NCI-H526 (cell line): ENCODE data around the gene SNX18.

ENCODE experiments used
- DNase-seq, 2 experiments: peaks; one replicate each; lab custom pipeline; 2025; lab: John Stamatoyannopoulos, UW

Gene SNX18

DNA sequence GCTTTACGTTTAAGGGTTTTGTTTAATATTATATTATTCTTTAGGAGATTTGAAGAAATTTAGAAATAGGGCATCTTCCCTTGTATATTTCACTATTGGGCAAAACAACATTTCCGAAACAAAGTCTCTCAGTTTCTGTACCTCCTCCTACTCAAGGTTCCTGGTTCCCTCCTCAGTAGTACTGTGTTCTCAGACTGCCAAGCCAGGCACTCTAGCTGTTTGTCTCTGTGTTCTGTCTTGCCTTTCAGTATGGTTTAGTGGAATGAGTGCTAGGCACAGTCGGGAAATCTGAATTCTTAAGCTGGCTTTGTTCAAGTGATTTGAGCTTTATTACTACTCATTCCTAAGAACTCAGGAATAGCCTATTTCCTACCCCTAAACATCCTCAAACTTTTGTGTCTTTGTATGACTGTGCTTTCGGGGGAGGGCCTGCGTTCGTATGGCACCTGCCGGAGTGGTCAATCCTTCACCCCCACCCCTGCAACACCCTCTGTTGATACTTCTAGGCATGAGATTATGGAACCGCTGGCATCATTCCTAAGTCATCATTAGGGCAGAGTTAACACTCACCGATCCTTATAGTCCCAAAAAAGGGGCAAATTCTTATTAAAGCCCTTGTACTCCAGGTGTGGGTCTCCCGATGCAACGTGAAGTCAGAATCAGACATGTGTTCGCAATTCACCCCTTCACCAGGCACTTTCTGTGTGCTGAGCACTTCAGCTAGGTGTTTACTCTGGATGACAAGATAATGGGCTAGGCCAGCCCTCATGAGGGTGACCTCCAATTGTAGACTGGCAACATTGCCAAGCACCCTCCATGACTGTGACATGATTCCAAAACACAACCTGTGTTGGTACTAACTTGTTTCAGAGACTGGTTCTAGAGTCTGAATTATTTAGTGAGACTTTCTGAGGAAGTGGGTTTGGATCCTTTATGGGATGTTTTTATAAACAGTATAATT lies 24.5 kb downstream of the SNX18 start:
- DNase-seq: no peak

DNA sequence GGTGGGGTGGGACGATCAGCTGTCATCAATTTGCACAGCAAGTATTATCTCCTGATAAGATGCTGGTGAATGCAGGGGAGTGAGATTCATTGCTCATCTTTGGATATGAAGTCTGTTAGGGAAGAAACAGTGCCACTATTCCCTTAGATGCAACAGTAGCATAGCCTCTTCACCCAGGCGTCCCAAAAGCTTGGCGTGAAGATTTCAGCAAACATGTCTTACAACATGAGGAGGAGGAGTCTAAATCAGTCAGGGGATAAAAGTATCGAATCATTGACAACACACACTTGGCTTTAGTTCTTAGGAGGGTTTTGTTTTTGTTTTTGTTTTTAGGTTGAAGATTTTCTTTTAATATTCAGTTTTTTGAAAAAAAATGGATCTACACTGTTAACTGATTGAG lies 26.5 kb downstream of the SNX18 start:
- DNase-seq: no peak

DNA sequence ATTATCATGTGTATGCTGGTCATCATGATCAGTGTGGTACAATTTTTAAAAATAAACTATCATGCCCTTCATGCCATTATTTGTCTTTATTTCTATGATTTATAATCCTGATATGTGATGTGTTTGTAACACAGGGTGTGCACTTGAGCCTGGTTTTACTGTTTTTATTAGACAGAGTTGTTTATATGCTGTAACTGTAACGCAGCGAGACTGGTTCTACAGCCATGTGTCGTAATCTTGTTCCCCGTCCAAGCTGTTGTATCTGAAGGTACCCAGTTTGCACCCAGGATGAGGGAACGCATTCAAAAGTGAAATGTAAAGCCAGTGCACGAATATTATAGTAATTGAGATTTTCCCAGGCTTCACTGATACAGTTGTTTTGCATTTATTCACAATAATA lies 28.2 kb downstream of the SNX18 start:
- no peak for DNase-seq

DNA sequence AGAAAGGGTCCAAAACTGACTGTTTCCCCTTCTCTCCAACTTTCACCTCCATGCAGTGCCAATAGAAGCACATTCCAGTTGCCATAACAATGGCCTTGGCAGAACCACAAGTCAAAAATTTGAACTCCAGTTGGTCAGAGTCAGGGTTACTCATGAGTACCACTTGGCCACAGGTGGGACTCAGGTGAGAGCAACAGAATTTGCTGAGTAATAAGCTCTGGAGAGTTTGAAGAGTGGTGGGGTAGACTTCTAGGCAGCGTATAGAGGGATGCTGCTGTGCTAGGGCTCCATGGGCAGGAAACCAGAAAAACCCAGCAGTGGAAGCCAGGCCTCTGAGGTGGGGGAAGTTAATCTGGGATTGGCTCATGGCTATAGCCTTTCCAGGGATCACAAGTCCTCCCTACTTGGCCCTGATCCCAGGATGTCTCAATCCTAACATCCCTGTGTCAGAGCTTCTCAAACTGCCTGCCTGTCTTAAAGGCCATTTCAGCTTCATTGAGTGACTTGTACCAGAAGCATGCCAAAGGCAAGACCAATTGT lies 30.2 kb downstream of the SNX18 start:
- no peak for DNase-seq

DNA sequence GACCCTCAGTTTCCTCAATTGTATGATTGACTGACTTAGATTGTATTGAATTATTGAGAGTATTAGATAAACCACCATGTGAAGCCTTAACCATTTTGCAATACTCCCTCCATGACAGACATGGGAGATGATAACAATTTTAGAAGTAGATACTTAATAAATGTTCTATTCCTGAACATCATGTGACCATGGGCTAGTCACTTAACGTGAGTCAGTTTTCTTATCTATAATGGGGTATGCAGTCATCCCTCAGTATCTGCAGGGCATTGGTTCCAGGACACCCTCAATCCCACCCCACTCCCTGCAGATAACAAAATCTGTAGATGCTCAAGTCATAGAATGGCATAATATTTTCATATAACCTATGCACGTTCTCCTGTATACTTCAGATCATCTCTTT lies 31.0 kb downstream of the SNX18 start:
- DNase-seq: no peak

DNA sequence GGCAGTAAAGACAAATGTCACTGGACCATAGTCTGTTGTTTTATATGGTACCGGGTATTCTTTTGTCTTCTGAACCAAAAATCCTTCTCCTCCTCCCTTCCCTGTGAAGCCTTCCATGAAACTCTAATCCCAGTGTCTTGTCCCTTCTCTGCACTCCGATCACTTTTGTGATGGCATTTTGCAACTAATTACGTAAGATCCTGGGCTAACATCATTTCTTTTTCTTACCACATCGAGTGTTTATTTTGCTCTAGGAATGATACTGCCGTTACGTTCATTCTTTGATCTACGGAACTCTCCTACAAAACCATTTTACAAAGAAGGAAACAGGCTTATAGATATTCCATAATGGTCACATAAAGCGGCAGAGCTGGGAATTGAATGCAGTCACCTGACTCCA lies 33.7 kb downstream of the SNX18 start:
- DNase-seq: no peak

DNA sequence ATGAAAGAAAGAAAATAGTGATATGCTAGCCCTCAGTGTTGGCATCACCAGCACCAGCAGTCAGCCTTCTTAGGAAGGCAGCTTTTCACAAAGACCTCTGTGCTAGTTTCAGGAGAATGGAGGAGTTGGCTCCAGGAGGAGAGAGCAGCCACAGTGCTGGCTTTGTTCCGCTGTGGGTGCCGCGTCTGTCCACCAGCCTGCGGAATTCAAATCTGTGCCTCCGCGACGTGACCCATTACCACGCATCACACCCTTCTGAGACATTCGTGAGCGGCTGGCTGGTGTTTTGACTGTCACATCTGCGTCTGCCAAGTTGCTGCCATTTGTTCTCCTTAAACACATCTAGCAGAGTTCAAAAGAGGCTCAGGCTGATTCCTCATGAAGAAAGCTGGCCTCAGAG lies 34.4 kb downstream of the SNX18 start:
- no peak for DNase-seq

DNA sequence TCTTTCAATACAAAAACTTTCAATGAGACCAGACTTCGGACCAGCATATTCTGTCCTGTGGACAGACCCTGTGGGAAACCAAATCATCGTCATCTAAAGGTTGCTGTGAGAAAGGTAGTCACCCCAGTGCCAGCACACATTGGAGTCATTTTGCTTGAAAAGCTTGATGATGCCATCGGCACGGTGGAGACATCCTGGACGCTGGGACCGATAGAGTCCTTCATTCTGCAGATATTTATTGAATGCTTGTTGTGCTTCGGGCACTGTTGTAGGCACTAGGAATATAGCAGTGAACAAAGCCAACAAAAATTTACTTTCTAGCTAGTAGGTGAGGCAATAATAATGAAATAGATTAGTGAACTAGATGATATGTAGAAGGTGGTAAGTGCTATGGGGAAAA lies 34.9 kb downstream of the SNX18 start:
- no peak for DNase-seq

DNA sequence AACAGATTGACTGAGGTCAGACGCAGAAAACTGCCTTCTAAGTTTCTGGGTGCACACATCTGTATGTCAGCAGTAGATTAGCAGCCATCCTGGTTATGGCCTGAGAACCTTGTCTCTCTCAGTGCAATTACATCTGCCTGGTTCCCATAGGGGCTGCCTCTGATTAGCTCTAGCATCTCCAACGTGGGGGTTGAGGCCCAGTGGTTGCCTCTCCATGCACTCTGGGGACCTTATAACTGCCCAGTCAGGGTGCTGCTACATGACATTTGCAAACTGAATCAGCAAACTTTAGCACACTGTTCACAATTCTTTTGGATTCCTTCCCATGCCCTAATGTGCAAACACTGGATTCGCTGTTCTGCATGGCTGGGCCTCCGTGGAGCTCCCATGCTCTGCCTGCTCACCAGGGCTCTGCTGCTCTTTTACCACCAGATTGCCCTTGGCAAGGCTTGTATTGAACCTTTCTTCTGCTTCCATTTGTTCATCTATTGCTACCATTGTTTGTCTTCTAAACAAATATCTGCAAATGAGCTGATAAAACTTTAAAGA lies 36.2 kb downstream of the SNX18 start:
- DNase-seq: no peak

DNA sequence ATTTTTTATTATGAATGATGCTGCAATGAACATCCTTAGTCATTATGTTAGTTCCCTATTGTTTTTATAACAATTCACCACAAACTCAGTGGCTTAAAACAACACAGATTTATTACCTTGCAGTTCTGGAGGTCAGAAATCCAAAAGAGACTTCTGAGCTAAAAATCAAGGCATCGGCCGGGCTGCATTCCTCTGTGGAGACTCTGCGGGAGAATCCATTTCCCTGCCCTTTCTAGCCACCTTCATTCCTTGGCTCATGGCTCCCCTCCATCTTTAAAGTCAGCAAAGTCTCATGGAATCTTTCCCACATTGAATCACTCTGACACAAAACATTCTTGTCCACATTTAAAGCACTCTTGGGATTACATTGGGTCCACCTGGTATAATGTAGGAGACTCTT lies 38.6 kb downstream of the SNX18 start:
- no peak for DNase-seq

DNA sequence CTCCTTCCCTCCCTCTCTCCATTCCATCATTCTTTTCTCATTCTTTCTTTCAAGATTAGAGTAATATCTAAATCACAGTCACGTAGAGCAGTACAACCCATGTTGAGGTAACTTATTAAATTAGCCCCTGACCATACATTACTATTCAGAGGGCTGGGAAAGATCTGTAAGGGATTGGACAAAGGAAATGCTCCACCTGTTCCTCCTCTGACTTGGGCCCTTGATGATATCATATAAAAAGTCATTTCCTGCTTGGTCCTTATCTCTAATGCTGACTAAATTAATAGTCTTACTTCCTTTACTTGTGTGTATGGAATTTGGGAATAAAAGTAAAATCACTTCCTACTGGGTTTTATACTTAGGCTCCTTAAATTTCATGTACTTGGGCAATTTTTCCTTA lies 40.8 kb downstream of the SNX18 start:
- DNase-seq: no peak

DNA sequence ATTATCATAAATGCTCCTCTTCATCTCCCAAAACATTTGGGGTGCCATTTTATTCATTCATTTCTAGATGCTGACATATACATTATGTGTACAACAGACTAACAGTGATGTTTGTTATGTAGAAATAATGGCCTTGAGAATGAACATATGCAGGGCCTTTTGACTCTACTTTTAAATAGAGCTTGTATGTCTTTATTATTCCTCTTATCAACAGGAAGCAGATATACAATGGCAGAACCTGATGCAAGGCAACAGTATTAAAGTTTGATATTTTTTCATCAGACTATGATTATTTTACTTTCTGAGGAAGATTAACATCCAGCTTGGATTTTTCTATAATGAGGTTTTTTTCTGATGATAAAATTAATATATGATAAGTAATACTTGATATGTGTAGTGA lies 44.1 kb downstream of the SNX18 start:
- DNase-seq: no peak

DNA sequence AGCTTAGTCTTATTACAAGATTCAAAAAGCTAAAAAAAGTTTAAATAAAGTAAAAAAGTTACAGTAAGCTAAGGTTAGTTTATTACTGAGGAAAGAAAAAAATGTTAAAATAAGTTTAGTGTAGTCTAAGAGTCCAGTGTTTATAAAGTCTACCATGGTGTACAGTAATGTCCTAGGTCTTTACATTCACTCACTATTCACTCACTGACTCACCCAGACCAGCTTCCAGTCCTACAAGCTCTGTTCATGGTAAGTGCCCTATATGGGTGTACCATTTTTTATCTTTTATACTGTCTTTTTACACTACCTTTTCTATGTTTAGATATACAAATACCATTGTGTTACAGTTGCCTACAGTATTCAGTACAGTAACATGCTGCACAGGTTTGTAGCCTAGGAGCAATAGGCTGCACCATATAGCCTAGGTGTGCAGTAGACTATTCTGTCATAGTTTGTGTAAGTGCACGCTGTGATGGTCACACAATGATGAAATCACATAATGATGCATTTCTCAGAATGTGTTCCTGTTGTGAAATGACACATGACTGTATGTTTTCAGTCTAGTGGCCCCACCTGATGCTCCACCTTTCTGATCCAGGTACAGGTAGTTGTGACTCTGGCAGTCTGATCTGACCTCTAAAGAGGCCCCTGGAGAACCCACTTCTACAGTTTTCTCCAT lies 45.7 kb downstream of the SNX18 start:
- no peak for DNase-seq

DNA sequence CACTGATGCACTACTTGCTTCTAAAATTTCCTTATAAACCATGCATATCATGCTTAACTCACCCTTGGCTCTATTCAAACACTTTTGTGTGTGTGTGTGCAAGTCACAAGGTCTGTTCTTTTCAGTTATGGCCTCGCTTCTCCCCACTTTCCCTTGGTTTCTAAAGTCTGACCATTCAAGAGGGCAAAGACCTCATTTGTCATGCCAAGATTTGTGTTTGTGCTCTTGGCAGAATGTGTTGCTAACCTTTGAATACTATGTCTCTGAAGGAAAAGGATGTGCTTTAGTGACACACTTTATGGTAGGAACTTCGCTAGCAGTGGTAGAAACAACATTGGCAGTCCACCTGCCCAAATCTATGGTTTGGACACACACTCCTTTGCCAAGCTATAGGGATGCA lies 50.4 kb downstream of the SNX18 start:
- DNase-seq: no peak

DNA sequence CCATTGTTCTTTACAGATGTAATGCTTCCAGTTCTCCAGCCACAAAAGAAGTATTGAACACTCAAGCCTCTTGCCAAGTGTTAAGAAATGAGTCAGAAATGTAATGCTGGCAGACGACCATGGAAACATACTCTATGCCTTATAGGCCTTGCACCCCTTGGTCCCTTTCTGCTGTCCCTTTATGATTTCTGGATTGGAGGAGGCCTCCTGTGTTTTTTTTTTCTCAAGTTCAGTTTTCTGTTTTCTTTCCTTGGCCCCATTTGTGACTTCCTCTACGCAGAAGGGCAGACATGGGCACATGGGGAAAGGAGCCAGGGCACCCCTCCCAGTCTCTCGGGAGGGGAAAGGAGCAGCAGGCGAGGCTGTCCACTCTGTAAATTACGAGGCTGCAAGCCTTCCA lies 53.4 kb downstream of the SNX18 start:
- no peak for DNase-seq

DNA sequence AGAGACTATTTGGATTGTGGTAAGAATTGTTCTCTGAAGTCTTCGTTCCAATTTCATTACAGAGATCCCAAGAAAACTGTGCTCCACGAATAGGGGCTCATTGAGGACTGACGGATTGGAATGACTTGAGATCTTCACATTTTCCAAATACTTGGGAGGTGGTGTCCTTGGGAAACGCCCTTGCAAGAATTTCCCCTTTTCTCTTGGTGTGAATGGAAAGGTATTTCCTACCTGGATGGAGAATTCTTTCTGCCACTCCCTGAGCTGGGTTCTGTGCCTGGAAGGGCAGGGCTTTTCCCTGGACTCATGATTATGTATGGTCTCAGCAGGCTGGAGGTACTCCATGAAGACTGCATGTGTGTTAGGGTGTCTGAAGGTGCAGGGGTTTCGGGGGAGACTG lies 53.9 kb downstream of the SNX18 start:
- DNase-seq: no peak

DNA sequence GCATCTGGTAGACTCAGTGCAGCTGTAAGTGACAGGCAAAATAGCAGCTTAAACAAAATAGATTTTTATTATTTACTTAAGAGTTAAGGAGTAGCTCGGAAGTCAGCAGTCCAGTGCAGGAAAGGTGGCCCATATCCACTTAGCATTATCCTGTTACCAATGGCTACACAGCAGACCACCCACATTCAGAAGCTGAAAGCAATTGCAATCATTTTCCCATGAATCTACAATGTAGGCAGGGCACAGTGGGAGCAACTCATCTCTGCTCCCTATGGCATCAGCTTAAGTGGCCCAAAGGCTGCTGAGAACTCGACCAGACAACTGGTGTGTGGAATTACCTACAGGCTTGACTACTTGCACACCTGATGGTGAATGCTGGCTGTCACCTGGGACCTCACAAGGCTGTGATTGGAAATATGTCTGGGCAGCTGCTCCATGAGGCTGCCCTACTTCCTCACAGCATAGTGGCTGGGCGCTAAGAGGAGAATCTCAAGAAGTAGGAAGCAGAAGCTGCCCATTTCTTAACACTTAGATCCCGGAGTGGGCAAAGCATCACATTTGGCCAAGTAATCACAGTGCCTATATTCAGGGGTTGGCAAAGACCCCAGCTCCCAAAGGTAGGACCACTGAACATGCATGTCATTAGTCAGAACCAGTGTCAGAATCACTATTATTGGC lies 56.4 kb downstream of the SNX18 start:
- DNase-seq: no peak

DNA sequence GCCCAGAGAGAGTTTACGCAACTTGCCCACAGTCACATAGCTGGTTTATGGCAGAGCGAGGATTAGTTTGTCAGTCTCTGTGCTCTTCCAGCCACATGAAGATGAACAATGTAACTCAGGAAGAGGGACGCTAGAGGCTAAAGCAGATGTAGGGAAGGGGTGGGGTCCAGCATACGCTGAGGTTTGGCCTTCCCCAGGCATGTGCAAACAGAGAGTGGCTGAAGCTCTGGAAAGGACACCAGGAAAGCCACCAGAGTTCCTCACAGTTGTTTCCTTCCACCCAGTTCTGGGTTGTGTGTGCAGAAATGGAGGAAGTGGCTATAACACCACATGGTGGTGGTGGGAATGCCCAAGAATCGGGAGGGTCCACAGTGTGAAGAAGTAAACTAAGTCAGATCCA lies 60.0 kb downstream of the SNX18 start:
- no peak for DNase-seq

DNA sequence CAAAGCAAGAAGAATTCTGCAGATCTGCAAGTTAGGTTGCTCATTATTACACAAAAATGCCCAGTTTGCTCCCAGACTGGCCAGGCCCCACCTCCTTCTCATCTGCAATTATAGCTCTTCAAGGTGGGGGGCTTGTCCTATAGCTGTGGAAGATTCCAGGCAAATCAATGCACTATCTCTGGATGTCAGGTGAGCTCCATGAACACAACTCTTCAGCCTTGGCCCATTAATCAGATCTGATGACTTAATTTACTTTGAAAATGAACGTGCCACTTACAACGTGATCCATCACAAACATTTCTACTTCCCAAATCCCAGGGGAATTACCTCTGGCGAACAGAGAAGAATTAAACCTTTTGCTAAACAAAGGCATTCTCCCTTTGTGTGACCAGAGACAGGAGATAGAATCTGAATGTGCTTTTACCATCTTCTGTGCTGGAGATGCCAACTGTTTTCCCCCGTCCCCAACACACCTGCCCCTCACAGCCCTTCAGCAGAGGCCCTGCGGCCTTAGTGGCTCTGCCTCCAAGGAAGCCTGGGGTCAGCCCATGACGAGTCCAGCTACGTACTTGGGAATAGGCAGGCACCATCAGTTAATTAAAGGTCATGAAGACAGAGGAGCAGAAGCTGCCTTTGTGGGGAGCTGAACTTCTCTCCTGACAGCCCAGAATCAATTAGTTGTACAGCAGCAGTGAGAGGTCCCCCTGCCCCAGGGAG lies 60.5 kb downstream of the SNX18 start:
- DNase-seq: no peak

DNA sequence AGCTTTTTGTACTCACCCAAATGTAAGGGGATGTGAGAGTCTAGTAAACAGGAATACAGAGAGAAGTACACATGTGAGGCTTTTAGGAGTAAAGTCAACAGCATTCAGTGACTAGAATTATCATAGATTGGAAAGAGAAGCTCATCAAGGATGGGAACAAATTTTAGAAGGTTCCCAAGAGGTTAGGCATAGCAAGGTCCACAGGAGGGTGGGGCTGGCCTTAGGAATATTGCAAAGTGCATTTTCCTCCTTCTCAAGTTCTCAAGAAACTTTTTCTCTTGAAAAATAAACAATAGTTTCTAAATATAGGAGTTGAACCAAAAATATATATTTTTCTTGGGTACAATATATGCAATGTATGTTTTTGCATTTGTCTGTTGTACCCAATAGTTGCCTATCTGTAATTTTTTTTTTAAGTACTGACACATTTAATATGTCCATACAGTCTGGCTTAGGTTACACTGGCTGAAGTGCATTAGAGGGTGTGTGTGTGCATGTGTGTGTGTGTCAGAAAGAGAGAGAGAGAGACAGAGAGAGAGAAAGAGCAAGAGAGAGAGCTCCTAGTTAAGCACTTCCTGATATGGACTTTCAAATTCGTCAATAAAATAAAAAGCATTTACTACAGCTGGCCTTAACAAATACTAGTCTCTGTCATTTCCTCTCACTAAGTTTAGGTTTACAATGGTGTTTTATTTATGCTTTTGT lies 62.2 kb downstream of the SNX18 start:
- DNase-seq: no peak
